NCI-H146 treated with DMSO at 0.1 percent for 48 hours (cell line): ENCODE data around the gene CAPN3.
"Not testable (repeated sequence)": the region's sequence is repeated elsewhere in the genome, so short reads cannot be mapped to it uniquely, and the experiment has no call there.

Source experiments
- DNase-seq: peaks from one replicate; lab custom pipeline; 2025; ENCODE audit not compliant: unreplicated experiment; lab: John Stamatoyannopoulos, UW

CAPN3 gene

GRCh38 chr15:42359249-42359648 is at the start of gene CAPN3:
TSS of gene CAPN3 (plus strand) at chr15:42359501. CDS start at chr15:42359806, 305 bp downstream.
- no peak for DNase-seq

- DNase-seq = no peak
These were observed 45.8 kb upstream of the CAPN3 start for GRCh38 chr15:42313463-42313862.

- no peak for DNase-seq
These were observed 44.5 kb upstream of the CAPN3 start for GRCh38 chr15:42314818-42315217.

- DNase-seq = no peak
These were observed 43.8 kb upstream of the CAPN3 start for GRCh38 chr15:42315521-42315920.

GRCh38 chr15:42316282-42316805 is 43.0 kb upstream of the CAPN3 start:
- DNase-seq = not testable (repeated sequence)

GRCh38 chr15:42319206-42319605 is 40.1 kb upstream of the CAPN3 start:
- no peak for DNase-seq

GRCh38 chr15:42324308-42324707 is 35.0 kb upstream of the CAPN3 start:
- no peak for DNase-seq

GRCh38 chr15:42329161-42329560 is 30.1 kb upstream of the CAPN3 start:
- DNase-seq = no peak

- no peak for DNase-seq
These were observed 29.3 kb upstream of the CAPN3 start for GRCh38 chr15:42329992-42330391.

- DNase-seq = no peak
These were observed 28.1 kb upstream of the CAPN3 start for GRCh38 chr15:42331235-42331634.

- no peak for DNase-seq
These were observed 27.0 kb upstream of the CAPN3 start for GRCh38 chr15:42332331-42332730.

- DNase-seq = no peak
These were observed 24.2 kb upstream of the CAPN3 start for GRCh38 chr15:42335074-42335473.

- DNase-seq = not testable (repeated sequence)
These were observed 22.7 kb upstream of the CAPN3 start for GRCh38 chr15:42336650-42337049.

GRCh38 chr15:42337104-42337503 is 22.2 kb upstream of the CAPN3 start:
- not testable (repeated sequence) for DNase-seq

- no peak for DNase-seq
These were observed 20.8 kb upstream of the CAPN3 start for GRCh38 chr15:42338500-42338899.

GRCh38 chr15:42343596-42344232 is 15.6 kb upstream of the CAPN3 start:
- no peak for DNase-seq

GRCh38 chr15:42344763-42345162 is 14.5 kb upstream of the CAPN3 start:
- DNase-seq = no peak

- no peak for DNase-seq
These were observed 13.8 kb upstream of the CAPN3 start for GRCh38 chr15:42345504-42345903.

- no peak for DNase-seq
These were observed 11.2 kb upstream of the CAPN3 start for GRCh38 chr15:42348083-42348482.

GRCh38 chr15:42349186-42349585 is 10.1 kb upstream of the CAPN3 start:
- no peak for DNase-seq

GRCh38 chr15:42352401-42352800 is 6.9 kb upstream of the CAPN3 start:
- DNase-seq = no peak

- DNase-seq = no peak
These were observed 6.2 kb upstream of the CAPN3 start for GRCh38 chr15:42353061-42353460.

GRCh38 chr15:42354824-42355223 is 4.5 kb upstream of the CAPN3 start:
- no peak for DNase-seq
